Sigmoid colon (tissue), 4 donors: ENCODE results near the gene ANO1.

Experiments
- CTCF ChIP-seq, 4 experiments: fragments of 450-650 bp in 3 of 4; fragments of 200-600 bp in 1 of 4; IDR thresholded peaks; one replicate each; pipeline ENCODE4 v1.5.1; 2016 to 2019; ENCODE audit warnings: antibody characterized with exemption in 4 of 4, mild to moderate bottlenecking in 3 of 4, moderate library complexity in 2 of 4
- POLR2AphosphoS5 ChIP-seq, 4 donors: sonication (generic); formaldehyde crosslinking; IDR thresholded peaks; one replicate each; pipeline ENCODE4 v1.6.1; 2017; ENCODE audit warnings: antibody characterized with exemption in 4 of 4

GRCh38 chr11:70206982-70207376 is 128.9 kb downstream of the ANO1 start:
- no peak for TF ChIP-seq CTCF (IDR thresholded peaks at IDR 0.05)
- no peak for TF ChIP-seq POLR2AphosphoS5 (IDR thresholded peaks at IDR 0.05)
